GM18517 (cell line): ENCODE results near the gene COL16A1.

Source experiments
- ATAC-seq: cut with Tn5 transposase; IDR thresholded peaks from one replicate; pipeline ENCODE4 v1.9.1; 2021; ENCODE audit warnings: mild to moderate bottlenecking, moderate library complexity; ENCODE audit not compliant: unreplicated experiment

Gene COL16A1

DNA sequence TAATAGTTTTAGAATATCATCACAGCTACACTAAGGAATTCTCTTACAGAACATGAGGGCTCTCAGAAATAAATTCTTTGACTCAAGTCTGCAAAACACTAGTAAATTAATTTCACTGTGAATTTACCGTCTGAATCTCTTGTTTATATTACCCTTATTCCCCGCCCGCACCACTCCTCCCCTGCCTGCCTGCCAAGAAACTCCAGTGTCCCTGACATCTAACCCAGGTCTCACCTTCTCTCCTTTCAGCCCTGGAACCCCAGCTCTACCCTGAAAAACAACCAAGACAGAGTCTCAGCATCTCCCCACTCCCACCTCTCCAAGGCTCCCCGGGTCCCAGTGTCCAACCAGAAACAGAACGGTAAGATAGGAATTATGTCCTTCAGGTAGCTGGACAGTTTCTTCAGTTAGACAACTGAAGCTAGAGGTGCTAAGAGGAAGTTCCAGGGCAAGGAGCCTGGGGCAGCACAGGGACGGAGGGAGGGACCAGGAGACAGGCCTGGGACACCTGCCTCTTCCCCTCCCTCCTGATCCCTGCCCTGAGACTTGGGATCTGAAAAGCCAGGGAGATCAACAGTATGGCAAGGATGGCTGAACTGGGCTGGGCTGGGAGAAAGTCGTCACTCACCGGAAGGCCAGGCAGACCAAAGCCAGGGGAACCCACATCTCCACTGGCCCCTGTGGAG, 15.4 kb downstream of the COL16A1 start:
- ATAC-seq: no peak

DNA sequence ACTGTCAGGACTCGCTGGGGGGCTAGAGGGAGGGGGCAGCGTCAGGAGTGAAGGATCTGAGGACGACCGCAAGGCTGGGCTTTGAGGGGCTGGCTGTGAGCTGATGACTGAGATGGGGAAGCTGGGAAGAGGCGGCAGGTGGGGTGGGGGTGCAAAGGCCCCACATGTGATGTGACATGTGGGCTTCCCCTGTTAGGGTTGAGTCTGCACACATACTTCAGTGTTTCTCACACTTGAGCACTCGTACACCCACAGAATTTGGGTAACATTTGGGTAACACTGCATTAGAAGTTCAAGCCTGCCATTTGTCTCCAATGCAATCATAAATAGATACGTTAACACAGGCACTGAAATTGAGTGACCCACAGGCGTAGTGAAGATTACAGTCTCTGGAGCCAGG, 16.2 kb downstream of the COL16A1 start:
- ATAC-seq: no peak

DNA sequence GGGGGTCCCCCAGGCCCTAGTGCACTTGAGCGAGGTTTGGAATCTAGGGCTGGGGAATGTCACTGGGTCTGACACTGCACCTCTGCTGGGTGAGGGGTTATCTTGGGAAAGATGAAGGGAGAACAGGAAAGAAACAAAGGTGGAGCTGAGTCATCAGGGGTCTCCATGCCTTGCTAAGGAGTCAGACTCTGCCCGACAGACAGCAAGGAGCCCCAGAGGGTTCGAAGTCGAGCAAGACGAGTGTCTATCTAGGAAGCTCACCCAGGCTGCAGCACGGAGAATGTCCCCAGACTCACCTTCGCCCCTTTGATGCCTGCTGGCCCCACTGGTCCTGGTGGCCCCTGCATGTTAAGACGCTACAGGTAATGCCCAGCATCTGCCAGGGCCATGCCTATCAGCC, 18.0 kb downstream of the COL16A1 start:
- ATAC-seq: no peak

- ATAC-seq: no peak
These were observed 19.8 kb downstream of the COL16A1 start for GRCh38 chr1:31683997-31684396.

GRCh38 chr1:31681415-31681814, 22.4 kb downstream of the COL16A1 start:
- no peak for ATAC-seq

- ATAC-seq: no peak
These were observed 24.1 kb downstream of the COL16A1 start for GRCh38 chr1:31679676-31680230.

DNA sequence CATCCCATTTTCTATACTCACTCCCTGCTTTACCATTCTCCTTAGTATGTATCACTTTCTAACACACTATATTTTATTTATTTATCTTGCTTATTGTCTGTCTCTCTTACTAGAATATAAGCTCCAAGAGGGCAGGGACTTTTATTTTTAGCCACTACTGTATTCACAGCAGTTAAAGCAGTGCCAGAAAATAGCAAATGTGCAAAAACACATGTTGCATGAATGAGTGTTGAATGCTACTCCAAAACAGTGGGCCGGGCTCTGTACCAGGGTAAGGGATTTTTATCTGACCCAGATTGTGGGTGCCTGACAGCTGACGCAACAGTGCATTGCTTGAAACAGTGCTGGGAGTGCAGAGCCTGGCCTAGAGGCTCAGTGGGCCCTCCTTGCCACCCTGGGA, 24.7 kb downstream of the COL16A1 start:
- ATAC-seq: no peak

DNA sequence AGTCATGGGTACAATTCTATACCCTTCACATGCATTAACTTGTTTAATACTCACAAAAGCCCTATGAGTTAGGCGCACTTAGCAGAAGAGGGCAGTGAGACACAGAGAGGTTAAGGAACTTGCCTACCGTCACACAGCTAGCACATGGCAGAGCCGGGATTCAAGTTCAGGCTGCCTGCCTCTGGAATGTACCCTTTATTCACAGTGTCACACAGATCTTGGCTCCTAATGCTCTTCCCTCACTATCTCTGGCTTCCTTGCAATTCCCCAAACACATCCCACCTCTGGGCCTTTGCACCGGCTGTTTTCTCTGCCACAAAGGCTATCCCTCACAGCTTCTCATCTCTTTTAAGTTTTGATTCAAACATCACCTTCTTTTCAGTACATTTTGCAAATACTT, 25.1 kb downstream of the COL16A1 start:
- ATAC-seq: no peak

DNA sequence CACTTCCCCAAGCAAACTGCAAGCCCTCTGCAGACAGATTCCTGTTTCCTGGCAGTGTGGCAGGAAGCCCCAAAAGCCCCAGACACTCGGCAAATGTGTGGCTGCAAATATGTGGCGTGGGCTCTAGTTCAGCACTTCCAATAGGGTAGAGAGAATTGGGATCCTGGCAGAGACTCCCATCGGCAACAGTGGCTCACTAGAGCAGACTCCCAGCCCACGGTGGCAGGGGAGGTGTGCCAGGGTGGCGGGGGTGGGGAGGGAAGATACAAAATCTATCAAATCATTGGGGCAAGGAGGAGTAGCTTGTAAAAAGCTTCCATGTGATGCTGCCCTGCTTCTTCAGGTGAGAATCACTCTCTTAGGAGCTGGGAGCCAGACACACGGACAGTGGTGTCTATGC, 25.9 kb downstream of the COL16A1 start:
- no peak for ATAC-seq

DNA sequence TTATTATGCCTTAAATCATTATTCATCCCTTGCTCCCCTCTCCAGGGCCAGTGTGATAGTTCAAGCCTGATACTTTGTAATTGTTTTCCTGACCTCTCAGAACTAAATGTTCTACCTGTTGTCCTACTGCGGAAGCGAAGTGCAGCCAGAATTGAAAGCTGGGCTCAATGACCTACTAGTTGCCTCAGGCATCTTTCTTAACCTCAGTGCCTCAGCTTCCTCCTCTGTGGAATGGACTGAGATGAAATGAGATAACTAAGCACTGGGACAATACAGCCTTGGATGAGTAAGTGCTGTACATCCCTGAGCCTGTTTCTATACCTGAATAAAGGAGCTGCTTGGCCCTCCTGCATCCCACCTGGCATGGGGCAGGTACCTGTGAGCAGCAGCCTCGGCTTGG, 26.4 kb downstream of the COL16A1 start:
- ATAC-seq: no peak

- ATAC-seq: no peak
These were observed 28.1 kb downstream of the COL16A1 start for GRCh38 chr1:31675756-31676155.

DNA sequence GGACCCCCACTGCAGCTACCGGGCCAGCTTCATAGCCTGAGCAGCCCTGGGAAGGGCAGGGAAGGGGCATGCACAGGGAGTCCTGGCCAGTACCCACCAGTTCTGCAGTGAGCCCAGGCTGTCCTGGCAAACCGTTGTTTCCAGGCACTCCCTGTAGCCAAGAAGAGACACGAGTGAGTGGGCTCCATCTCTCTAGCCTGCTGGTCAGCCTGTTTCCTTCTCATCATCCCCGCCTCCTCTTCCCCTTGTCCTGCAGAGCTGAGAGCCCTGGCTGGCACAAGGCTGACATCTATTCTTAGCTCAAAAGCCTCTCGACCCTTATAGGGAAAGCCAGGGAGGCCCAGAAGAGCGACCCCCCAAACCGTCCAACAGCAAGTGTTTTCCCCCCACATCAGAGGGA, 28.7 kb downstream of the COL16A1 start:
- no peak for ATAC-seq

DNA sequence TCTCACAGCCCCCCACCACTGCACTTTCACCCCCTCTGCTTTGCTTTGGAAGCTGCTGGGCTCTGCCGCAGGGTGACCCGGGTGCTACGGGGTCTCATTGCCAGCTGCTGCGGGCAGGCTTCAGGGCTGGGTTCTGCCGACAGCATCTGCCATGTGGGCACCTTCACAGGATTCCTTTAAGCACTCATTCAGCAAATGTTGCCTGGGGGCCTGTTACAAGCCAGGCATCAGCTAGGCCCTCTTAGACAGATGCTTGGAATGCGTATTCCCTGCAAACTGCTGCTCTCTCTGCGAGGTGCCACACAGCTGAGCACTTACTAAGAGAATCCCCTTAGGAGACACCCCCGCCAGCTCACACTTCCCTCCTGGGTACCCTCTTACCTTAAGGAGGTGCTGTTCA, 29.2 kb downstream of the COL16A1 start:
- ATAC-seq: no peak

GRCh38 chr1:31673433-31673832, 30.4 kb downstream of the COL16A1 start:
- ATAC-seq: no peak

DNA sequence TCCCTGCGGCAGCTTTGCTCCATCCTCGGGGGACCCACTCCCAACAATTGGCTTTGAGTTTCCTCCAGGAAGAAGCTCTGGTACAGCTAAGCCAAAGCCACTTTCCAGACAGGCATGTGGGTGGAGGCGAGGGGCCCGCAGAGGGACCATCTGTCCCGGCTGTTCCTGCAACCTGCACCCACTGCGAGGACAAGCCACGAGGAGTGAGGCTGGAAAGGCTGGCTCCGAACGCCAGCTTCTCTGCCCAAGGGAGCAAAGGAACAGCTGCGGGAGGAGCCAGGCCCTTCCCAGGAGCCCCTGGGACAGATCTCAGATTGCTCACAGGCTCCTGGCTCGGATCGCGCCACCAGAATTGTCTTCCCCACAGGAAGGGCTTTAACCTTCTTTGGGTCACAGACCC, 30.8 kb downstream of the COL16A1 start:
- ATAC-seq: no peak

DNA sequence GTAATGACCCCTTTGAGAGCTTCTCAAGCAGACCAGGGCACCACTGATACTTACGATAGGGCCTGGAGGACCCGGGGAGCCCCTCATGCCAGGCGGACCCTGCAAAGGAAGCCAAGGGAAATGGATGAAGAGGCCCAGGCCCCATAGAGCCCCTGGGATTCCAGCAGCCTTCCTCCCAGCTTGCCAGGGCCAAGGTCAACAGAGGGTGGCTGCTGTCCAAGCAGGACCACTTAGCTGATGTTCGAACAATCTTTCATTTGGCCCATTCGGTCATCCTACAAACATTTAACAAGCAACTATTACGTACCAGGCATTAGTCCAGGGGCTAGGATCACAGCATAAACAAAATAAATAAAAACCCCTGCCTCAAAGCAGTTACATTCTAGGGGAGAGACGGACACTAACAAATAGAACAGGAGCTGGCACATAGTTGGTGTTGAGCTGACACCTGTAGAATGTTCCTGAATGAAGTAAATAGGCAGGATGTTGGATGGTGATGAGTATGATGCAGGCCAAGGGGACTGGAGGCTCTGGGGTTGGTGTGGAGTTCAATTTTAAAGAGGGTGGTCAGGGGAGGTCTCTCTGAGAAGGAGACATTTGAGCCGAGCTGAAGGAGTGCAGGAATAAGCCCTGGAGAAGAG, 32.1 kb downstream of the COL16A1 start:
- no peak for ATAC-seq

GRCh38 chr1:31671147-31671546, 32.7 kb downstream of the COL16A1 start:
- no peak for ATAC-seq

GRCh38 chr1:31670593-31670964, 33.2 kb downstream of the COL16A1 start:
- ATAC-seq: no peak

- ATAC-seq: no peak
These were observed 33.8 kb downstream of the COL16A1 start for GRCh38 chr1:31669786-31670592.

GRCh38 chr1:31669433-31669785, 34.4 kb downstream of the COL16A1 start:
- no peak for ATAC-seq

DNA sequence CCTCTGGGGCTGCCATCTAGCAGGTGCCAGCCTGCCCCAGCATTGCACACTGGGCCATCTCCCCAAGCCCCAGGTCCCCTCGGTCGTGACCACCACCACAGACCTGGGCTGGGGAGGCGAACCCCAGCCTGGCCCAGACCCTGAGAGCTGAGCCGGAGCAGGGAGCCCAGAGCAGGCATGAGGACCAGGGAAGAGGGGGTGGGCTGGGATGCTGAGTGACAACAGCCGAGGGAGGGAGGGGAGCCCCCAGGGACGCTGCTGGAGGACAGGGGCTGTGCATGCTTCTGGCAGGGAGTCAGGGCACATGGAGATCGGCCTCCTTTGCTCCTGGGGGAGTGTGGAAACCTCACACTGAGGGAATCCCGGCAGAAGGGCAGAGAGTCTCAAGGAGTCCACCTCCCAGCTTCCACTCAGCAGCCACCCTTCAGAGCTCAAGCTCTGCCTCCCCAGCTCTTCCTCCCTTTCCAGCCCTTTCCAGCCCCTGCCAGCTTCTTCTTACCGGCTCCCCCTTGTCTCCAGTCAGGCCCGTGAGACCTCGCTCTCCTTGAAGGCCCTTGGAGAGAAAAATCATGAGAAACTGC, 35.4 kb downstream of the COL16A1 start:
- no peak for ATAC-seq
